Activated naive CD8-positive, alpha-beta T cell treated with anti-CD3 and anti-CD28 coated beads, Interleukin-2, amount 50 U/mL, for 24 hours (primary cell): Measurements from ENCODE around the gene KCNC1.
A peak's percentile ranks its signal among the peaks of the same experiment; 100 is the strongest.

Source experiments
- ATAC-seq: fragments of 150-1000 bp; cut with Tn5 transposase; one replicate; pipeline ENCODE4 v1.10.0; 2021
- DNase-seq: peaks from one replicate; pipeline ENCODE4 v3.0.0; 2021
- H3K27ac Mint-ChIP-seq: one replicate; pipeline ENCODE4 v1.8.0; 2021; ENCODE audit warnings: mild to moderate bottlenecking, mixed read lengths
- H3K27me3 Mint-ChIP-seq: one replicate; pipeline ENCODE4 v1.8.0; 2021; ENCODE audit warnings: mixed read lengths
- H3K36me3 Mint-ChIP-seq: one replicate; pipeline ENCODE4 v1.8.0; 2021; ENCODE audit warnings: low read depth, mixed read lengths
- H3K4me1 Mint-ChIP-seq: one replicate; pipeline ENCODE4 v1.8.0; 2021; ENCODE audit warnings: mixed read lengths
- H3K4me3 Mint-ChIP-seq: one replicate; pipeline ENCODE4 v1.8.0; 2021; ENCODE audit warnings: mild to moderate bottlenecking, moderate library complexity, mixed read lengths
- H3K9me3 Mint-ChIP-seq: one replicate; pipeline ENCODE4 v1.8.0; 2021; ENCODE audit warnings: mixed read lengths

KCNC1 gene

DNA sequence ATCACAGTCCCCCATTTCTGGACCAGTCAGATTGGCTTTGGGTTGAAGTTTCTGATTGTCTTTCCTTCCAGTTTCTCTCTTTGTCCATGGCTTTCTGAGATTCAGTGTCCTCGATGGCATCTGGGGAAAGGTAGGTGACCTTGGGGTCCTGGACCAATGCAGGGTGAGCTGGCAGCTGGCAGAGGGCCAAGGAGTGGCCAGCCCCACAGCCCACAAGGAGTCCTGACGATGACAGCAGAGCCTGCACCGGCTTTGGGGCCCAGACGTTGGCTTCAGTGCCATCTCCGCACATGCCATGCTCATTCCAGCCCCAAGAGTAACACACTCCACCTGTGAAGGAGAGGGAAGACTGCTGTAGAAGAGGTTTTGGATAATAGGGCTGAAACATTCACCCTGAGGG is 53.5 kb downstream of the KCNC1 start:
- H3K9me3 Mint-ChIP-seq, result no peaks in the 10 kb centered on the region
- no peak for ATAC-seq
- H3K27ac Mint-ChIP-seq, result no peak overlapping the region
- no peaks in the 10 kb centered on the region for H3K36me3 Mint-ChIP-seq
- H3K4me1 Mint-ChIP-seq, result no peaks in the 10 kb centered on the region
- DNase-seq, result no peak
- H3K27me3 Mint-ChIP-seq, result no peaks in the 10 kb centered on the region
- no peak overlapping the region for H3K4me3 Mint-ChIP-seq

- no peaks in the 10 kb centered on the region for H3K4me1 Mint-ChIP-seq
- H3K9me3 Mint-ChIP-seq, result no peaks in the 10 kb centered on the region
- no peak for ATAC-seq
- H3K4me3 Mint-ChIP-seq, result no peak overlapping the region
- H3K27ac Mint-ChIP-seq, result no peak overlapping the region
- no peak for DNase-seq
- no peaks in the 10 kb centered on the region for H3K27me3 Mint-ChIP-seq
- no peaks in the 10 kb centered on the region for H3K36me3 Mint-ChIP-seq
These were observed 55.9 kb downstream of the KCNC1 start for GRCh38 chr11:17790453-17790852.

- Mint-ChIP-seq H3K36me3 (no peaks in the 10 kb centered on the region), H3K4me1 (no peaks in the 10 kb centered on the region), H3K27me3 (no peaks in the 10 kb centered on the region), H3K27ac (no peak overlapping the region), H3K9me3 (no peaks in the 10 kb centered on the region), H3K4me3 (no peak overlapping the region)
- ATAC-seq (no peak), DNase-seq (no peak)
These were observed 56.6 kb downstream of the KCNC1 start for GRCh38 chr11:17791144-17791543.

DNA sequence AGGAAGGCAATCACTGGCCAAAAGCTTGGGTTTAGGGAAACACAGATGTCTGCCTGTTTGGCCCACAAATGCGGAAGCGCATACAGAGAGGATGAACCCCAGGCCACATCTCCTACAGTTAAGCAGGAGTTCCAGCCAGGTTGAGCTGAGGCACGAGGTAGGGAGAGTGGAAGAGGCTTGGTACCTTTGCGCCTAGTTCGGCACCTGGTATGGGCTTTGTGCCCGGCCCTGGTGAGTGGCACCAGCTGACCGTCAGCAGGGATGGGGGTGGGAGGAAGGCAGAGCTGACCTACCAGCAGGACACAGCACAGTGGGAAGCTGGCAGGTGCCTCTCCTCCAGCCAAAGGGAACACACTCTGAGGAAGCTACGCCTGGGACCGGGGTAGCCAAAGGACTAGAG is 57.6 kb downstream of the KCNC1 start:
- Mint-ChIP-seq H3K27ac (no peak overlapping the region), H3K4me3 (no peak overlapping the region), H3K4me1 (no peaks in the 10 kb centered on the region), H3K27me3 (no peaks in the 10 kb centered on the region), H3K36me3 (no peaks in the 10 kb centered on the region), H3K9me3 (no peaks in the 10 kb centered on the region)
- ATAC-seq (no peak), DNase-seq (no peak)

DNA sequence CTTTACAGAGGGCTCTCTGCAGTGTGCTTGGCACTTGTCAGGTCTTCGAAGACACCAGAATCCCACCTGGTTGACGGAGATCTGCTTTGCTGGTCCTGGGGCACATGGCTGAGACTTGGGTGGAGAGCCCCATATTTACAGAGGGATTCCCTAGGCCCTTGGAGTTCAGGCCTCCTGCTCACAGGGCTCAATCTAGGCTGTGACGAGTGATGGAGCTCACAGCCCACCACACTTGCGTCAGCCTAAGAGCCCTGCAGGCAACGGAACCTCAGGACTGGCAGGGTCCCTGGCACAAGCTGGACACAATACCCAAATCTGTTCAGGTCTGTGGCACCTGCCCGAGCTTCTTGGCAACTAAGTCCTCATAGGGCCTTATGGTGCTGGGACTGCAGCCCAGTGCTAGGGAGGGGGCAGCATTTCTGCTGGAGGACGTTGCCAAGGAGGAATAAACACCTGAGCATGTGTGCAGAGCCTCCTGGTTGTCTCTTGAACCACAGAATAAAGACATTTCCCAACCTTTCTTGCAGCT is 59.1 kb downstream of the KCNC1 start:
- Mint-ChIP-seq H3K36me3 (no peaks in the 10 kb centered on the region), H3K4me3 (no peak overlapping the region), H3K4me1 (no peaks in the 10 kb centered on the region), H3K27me3 (no peaks in the 10 kb centered on the region), H3K27ac (no peak overlapping the region), H3K9me3 (no peaks in the 10 kb centered on the region)
- ATAC-seq (no peak), DNase-seq (no peak)

DNA sequence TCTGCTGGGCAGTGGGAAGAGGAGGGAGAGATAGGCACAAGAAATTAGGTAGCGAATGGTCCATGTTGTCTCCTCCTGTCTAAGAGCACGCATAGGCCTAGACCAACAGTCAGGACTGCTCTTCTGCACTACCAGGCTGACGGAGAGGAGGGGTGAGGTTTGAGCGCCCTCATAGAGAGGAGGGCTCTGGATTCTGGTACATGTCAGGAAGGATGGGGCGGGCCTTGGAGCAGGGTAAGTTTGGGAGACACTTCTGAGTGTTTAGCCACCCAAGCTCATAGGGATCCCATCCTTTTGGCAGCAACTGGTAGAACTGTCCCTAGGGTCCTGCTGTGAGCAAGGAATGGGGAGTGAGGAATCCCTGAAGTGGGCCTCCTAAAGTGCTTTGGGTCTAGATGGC is 60.4 kb downstream of the KCNC1 start:
- no peaks in the 10 kb centered on the region for H3K27me3 Mint-ChIP-seq
- peaks cover 3% of the 10 kb centered on the region for H3K36me3 Mint-ChIP-seq
- H3K27ac Mint-ChIP-seq, result no peak overlapping the region
- ATAC-seq (no peak), DNase-seq (no peak)
- no peaks in the 10 kb centered on the region for H3K4me1 Mint-ChIP-seq
- no peak overlapping the region for H3K4me3 Mint-ChIP-seq
- H3K9me3 Mint-ChIP-seq, result no peaks in the 10 kb centered on the region

- Mint-ChIP-seq H3K27me3 (no peaks in the 10 kb centered on the region), H3K27ac (no peak overlapping the region), H3K36me3 (peaks cover 5% of the 10 kb centered on the region), H3K4me3 (no peak overlapping the region), H3K9me3 (no peaks in the 10 kb centered on the region), H3K4me1 (no peaks in the 10 kb centered on the region)
- ATAC-seq, result no peak
- no peak for DNase-seq
These were observed 61.6 kb downstream of the KCNC1 start for GRCh38 chr11:17796154-17796553.

GRCh38 chr11:17798253-17798652 is 63.7 kb downstream of the KCNC1 start:
- peaks cover 5% of the 10 kb centered on the region for H3K36me3 Mint-ChIP-seq
- DNase-seq (no peak), ATAC-seq (no peak)
- no peak overlapping the region for H3K27ac Mint-ChIP-seq
- no peaks in the 10 kb centered on the region for H3K27me3 Mint-ChIP-seq
- no peak overlapping the region for H3K4me3 Mint-ChIP-seq
- no peaks in the 10 kb centered on the region for H3K9me3 Mint-ChIP-seq
- no peaks in the 10 kb centered on the region for H3K4me1 Mint-ChIP-seq

GRCh38 chr11:17798716-17799115 is 64.1 kb downstream of the KCNC1 start:
- no peak overlapping the region for H3K4me3 Mint-ChIP-seq
- H3K4me1 Mint-ChIP-seq, result no peaks in the 10 kb centered on the region
- H3K27ac Mint-ChIP-seq, result no peak overlapping the region
- DNase-seq (no peak), ATAC-seq (no peak)
- no peaks in the 10 kb centered on the region for H3K27me3 Mint-ChIP-seq
- H3K9me3 Mint-ChIP-seq, result no peaks in the 10 kb centered on the region
- H3K36me3 Mint-ChIP-seq, result peaks cover 5% of the 10 kb centered on the region

GRCh38 chr11:17799147-17799546 is 64.6 kb downstream of the KCNC1 start:
- Mint-ChIP-seq H3K4me3 (no peak overlapping the region), H3K27me3 (no peaks in the 10 kb centered on the region), H3K9me3 (no peaks in the 10 kb centered on the region), H3K36me3 (peaks cover 5% of the 10 kb centered on the region), H3K4me1 (no peaks in the 10 kb centered on the region), H3K27ac (no peak overlapping the region)
- ATAC-seq (no peak), DNase-seq (no peak)

GRCh38 chr11:17801166-17801565 is 66.6 kb downstream of the KCNC1 start:
- Mint-ChIP-seq H3K27ac (no peak overlapping the region), H3K9me3 (no peaks in the 10 kb centered on the region), H3K4me1 (no peaks in the 10 kb centered on the region), H3K4me3 (no peak overlapping the region), H3K27me3 (no peaks in the 10 kb centered on the region), H3K36me3 (peaks cover 5% of the 10 kb centered on the region)
- DNase-seq, result no peak
- ATAC-seq, result no peak

DNA sequence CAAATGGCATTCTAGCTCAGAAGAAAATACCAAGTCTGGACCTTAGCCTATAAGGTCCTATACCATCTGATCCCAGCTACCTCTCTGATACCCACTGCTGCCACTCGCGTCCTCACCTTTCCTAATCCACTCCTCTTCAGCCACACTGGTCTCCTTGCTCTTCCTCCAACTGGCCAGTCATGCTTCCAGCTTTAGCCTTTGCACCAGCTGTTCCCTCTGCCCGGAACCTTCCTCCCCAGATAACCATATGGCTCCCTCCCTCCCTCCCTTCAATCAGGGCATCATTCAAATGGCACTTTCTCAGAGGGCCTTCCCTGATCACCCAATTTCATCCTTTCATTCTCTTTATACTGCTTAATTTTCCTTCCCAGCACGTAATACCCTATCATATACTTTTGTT is 67.9 kb downstream of the KCNC1 start:
- no peak for ATAC-seq
- H3K27ac Mint-ChIP-seq, result no peak overlapping the region
- H3K27me3 Mint-ChIP-seq, result no peaks in the 10 kb centered on the region
- no peak for DNase-seq
- no peak overlapping the region for H3K4me3 Mint-ChIP-seq
- H3K4me1 Mint-ChIP-seq, result no peaks in the 10 kb centered on the region
- H3K36me3 Mint-ChIP-seq, result peaks cover 5% of the 10 kb centered on the region
- H3K9me3 Mint-ChIP-seq, result no peaks in the 10 kb centered on the region

DNA sequence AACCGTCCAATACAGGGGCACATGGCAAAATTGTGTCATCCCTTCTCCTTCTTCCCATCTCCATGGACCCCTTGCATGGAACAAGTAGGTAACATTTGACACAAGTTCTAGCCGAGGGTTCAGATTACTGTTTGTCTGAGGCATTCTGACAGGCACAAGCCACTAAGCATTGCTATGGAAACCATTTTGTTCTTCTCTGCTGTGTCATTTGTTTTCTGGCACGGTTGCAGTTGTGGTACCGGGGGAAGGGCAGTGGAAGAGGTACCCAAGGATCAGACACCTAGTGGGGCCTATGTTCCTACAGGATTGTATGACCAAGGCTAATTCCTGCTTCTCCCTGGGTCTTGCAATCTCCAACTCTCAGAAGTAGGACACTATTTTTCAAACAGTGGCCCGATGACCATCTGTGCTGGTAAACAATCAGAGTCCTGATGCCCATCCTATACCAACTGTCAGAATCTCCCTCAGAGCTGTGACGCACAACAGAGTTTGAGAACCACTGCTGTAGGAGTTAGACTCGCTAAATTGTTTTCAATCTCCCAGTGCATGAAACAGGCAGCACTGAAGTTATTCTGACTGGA is 69.3 kb downstream of the KCNC1 start:
- ATAC-seq, result no peak
- Mint-ChIP-seq H3K4me1 (no peaks in the 10 kb centered on the region), H3K36me3 (peaks cover 5% of the 10 kb centered on the region), H3K9me3 (no peaks in the 10 kb centered on the region), H3K27ac (no peak overlapping the region), H3K27me3 (no peaks in the 10 kb centered on the region), H3K4me3 (no peak overlapping the region)
- no peak for DNase-seq

DNA sequence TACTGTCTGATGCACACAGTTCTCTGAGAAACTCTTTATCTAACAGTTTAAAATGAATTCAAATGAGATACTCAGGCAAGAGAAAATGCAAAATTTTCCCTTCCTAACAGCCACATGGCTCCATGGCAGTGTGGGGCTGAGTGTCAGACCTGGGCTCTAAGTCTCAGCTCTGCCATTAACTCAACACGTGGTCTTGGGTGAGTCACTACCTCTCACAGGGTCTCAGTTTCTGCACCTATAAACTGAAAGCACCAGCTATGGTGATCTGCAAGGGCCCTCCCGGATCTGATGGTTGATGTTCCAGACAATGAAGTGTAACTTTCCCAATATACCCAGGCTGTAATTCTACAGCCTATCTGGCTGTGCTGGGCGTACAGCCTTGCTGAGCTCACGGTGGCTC is 70.5 kb downstream of the KCNC1 start:
- H3K4me1 Mint-ChIP-seq, result no peaks in the 10 kb centered on the region
- no peak for DNase-seq
- H3K4me3 Mint-ChIP-seq, result no peak overlapping the region
- ATAC-seq, result peak; percentile 80
- H3K27ac Mint-ChIP-seq, result no peak overlapping the region
- H3K36me3 Mint-ChIP-seq, result peaks cover 2% of the 10 kb centered on the region
- no peaks in the 10 kb centered on the region for H3K9me3 Mint-ChIP-seq
- no peaks in the 10 kb centered on the region for H3K27me3 Mint-ChIP-seq

DNA sequence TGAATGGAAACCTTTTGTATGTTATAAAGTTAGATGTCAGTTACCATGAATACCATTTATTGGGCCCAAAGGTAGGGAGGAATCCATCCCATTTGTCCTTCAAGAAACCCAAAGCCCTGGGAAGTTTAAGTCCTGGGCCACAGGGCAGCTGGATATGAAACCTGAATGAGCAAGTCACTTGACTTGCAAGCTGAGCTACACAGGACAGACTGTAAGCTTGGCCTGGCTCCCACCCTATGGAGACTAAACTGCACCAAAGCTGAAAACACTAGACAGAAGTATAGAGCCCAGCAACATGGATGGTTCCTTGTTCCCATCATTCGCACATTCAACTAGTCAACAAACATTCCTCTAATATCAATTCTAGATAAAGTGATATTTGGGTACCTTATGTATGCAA is 71.3 kb downstream of the KCNC1 start:
- Mint-ChIP-seq H3K4me3 (no peak overlapping the region), H3K27ac (no peak overlapping the region), H3K9me3 (no peaks in the 10 kb centered on the region), H3K27me3 (no peaks in the 10 kb centered on the region), H3K4me1 (no peaks in the 10 kb centered on the region), H3K36me3 (no peaks in the 10 kb centered on the region)
- ATAC-seq (no peak), DNase-seq (no peak)

DNA sequence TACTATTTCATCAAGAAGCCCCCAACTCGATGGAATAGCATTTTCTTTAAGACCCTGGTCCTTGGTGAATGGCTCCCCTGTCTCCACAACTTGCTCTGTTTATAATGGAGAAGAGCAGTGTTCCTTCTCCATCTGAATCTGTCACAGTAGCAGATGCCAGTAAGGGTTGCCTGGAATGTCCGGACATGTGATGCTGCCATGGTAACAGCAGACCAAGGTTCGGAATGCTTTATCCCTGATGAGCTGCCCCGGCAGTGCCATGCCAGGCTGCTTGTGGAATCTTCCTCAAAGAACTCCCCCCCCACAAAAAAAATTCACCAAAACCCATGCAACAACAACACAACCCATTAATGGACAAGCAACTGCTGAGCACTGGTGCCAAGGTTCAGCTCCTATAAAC is 72.5 kb downstream of the KCNC1 start:
- Mint-ChIP-seq H3K27me3 (no peaks in the 10 kb centered on the region), H3K27ac (no peak overlapping the region), H3K36me3 (no peaks in the 10 kb centered on the region), H3K4me1 (no peaks in the 10 kb centered on the region), H3K9me3 (no peaks in the 10 kb centered on the region), H3K4me3 (no peak overlapping the region)
- DNase-seq (no peak), ATAC-seq (no peak)
